ENCODE results near the gene MON1A.
"Not testable (repeated sequence)": the region's sequence is repeated elsewhere in the genome, so short reads cannot be mapped to it uniquely, and the experiment has no call there.

Gene MON1A, protein sequence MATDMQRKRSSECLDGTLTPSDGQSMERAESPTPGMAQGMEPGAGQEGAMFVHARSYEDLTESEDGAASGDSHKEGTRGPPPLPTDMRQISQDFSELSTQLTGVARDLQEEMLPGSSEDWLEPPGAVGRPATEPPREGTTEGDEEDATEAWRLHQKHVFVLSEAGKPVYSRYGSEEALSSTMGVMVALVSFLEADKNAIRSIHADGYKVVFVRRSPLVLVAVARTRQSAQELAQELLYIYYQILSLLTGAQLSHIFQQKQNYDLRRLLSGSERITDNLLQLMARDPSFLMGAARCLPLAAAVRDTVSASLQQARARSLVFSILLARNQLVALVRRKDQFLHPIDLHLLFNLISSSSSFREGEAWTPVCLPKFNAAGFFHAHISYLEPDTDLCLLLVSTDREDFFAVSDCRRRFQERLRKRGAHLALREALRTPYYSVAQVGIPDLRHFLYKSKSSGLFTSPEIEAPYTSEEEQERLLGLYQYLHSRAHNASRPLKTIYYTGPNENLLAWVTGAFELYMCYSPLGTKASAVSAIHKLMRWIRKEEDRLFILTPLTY

DNA sequence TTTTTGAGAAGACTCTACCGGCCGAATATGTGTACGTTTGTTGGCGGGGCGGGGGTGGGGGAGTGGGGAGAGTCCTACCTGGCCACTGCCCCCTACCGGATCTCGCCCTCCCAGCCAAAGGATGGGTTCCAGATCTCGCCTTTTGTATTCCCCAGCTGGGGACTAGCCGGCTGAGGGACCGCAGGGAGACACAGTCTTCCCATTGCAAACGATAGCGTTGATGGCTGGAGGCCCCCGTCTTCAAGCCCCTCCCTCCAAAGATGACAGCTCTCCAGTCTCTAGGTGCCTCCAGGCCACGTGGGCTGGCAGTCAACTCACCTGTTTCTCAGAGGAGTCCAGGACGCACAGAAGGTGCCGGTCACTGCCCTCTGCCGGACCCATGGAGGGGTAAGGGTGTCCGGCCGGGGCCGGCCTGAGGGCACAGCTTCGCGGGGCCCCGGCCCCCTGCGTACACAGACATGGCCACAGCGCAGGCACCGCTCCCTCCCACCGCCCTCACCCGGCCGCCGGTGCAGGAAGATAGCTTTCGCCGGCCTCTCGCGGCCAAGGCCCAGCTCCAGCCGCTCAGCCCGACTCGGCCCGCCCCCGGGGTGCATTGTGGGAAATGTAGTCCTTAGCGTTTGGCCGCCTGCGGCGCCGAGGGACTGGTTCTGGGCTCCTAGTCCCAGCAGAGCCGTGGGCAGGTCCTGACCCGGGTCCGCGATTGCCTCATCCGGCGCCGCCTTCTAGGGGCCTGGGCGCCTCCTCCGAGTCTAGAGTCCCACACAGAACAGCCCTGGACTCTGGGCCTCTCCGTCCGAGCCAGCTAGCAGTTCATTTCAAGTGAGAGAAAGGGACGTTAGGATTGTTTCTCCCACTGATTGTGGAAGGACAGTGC, at the start of gene MON1A:
MON1A (minus strand) TSS at position 521 of the 877 bp plus-strand sequence. CDS start 16,465 bp downstream, outside the sequence.
- peak; percentile 86 to 91 for DNase-seq

- DNase-seq = no peak
Measured at GRCh38 chr3:49976942-49977341, 47.3 kb upstream of the MON1A start.

DNA sequence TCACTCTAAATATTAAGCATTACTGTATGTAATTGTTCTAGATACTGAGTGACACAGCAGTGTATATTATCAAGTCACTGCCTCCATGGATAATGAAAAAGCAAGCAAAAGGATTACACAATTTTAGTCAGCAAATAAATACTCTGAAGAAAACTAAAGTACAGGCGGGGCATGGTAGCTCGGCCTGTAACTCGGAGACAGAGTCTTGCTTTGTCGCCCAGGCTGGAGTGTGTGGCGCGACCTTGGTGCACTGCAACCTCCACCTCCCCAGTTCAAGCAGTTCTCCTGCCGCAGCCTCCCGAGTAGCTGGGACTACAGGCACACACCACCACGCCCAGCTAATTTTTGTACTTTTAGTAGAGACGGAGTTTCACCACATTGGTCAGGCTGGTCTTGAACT, 43.0 kb upstream of the MON1A start:
- no peak for DNase-seq

DNA sequence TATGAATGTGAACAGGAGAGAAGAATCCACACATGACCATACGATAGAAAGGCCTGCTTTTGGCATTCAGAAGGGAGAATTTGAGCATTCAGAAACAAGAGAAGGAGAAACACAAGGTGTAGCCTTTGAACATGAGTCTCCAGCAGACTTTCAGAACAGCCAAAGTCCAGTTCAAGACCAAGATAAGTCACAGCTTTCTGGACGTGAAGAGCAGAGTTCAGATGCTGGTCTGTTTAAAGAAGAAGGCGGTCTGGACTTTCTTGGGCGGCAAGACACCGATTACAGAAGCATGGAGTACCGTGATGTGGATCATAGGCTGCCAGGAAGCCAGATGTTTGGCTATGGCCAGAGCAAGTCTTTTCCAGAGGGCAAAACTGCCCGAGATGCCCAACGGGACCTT, 38.7 kb upstream of the MON1A start:
- no peak for DNase-seq

DNA sequence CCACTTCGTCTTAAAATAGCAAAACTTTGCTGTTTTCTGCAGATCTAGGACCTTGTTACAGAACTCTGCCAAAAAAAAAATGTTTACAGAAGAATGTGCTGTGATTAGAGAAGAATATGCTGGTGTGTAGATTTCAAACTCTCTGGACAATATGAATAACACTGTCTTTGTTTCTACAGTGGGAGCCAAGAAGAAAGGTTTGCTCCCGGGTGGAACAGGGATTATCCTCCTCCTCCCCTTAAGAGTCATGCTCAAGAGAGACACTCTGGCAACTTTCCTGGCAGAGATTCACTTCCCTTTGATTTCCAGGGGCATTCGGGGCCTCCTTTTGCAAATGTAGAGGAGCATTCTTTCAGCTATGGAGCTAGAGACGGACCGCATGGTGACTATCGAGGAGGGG, 37.7 kb upstream of the MON1A start:
- no peak for DNase-seq

DNA sequence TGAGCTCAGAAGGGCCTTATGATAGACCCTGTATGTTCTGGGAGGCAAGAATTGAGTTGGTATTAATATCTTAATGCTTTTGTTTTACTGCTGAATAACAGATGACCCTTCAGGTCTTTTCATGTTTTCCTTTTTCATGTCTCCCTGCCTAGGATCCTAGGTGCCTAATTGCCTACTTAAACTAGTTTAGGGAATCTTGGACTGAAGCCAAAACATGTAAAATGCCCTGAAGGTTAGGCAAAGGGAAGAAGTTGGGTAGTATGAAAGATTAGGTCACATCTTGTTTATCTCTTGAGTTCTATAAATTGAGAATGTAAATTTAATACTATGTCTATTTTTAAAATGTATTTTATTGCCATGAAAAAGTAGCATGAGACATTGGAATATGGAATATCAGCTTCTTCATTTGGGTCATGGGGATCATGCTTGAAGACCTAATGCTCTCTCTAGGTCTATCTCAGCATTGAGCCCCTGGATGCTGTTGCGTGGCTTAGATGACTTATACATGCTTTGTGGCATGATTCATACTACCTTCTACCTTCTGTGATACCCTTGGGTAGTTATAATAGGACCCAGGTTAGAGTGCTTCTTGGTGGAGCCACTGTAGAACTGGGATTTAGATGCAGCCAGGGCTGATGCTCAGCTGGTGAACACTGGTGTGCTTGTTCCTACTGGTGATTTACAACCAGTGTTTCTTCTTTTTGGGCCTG, 36.8 kb upstream of the MON1A start:
- DNase-seq = no peak

- no peak for DNase-seq
Measured at GRCh38 chr3:49955636-49956035, 26.0 kb upstream of the MON1A start.

GRCh38 chr3:49952924-49953323, 23.3 kb upstream of the MON1A start:
- no peak for DNase-seq

DNA sequence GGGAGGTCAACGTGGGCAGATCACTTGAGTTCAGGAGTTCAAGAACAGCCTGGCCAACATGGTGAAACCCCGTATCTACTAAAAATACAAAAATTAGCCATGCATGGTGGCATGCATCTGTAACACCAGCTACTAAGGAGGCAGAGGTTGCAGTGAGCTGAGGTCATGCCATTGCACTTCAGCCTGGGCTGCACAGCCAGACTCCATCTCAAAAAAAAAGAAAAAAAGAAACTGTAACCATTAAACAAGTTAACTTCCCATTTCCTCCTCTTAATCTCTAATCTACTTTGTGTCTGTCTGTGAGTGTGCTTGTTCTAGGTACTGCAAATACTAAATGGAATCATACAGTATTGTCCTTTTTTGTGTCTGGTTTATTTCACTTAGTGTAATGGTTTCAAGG, 13.0 kb upstream of the MON1A start:
- no peak for DNase-seq

DNA sequence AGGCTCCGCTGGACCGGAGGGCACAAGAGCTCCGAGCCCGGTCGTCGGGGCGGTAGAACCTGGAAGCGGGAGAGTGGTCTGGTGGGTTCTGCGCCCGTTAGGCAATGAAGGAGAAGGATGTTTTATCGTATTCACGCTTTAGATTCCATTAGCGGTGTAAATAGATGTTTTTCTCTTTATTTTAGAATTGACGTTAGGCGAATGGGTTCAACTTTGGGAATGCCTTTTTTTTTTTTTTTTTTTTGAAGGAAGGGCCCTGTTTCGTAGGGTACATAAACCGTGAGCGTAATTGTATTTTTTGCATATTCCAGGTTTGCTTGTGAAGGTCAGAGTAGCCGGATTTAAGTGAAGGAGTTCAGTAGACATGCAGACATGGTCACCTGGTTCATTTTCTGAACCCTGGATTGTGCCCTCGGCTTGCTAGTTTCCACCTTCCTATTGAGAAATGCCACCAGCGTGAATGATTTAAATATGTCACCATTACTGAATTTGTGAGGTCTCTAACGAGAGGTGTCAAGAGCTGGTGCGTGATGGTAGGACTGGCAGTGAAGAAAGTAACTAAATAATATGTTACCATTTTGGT, 11.1 kb upstream of the MON1A start:
- no peak for DNase-seq

GRCh38 chr3:49939858-49940666, 10.5 kb upstream of the MON1A start, which contains the start of gene RBM6:
Gene RBM6, plus strand, starts transcription at chr3:49940150. Its CDS starts 22,492 bp downstream, at chr3:49962642.
- peak; percentile 94 to 95 for DNase-seq

- DNase-seq = no peak
Measured at GRCh38 chr3:49937090-49937489, 7.5 kb upstream of the MON1A start.

DNA sequence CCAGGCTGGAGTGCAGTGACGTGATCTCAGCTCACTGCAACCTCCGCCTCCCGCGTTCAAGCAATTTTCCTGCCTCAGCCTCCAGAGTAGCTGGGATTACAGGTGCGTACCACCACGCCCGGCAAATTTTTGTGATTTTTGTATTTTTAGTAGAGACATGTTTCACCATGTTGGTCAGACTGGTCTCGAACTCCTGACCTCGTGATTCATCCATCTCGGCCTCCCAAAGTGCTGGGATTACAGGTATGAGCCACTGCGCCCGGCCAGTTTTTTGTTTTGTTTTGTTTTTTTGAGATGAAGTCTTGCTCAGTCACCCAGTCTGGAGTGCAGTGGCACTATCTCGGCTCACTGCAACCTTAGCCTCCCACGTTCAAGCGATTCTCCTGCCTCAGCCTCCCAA, 2.7 kb upstream of the MON1A start:
- DNase-seq = not testable (repeated sequence)

DNA sequence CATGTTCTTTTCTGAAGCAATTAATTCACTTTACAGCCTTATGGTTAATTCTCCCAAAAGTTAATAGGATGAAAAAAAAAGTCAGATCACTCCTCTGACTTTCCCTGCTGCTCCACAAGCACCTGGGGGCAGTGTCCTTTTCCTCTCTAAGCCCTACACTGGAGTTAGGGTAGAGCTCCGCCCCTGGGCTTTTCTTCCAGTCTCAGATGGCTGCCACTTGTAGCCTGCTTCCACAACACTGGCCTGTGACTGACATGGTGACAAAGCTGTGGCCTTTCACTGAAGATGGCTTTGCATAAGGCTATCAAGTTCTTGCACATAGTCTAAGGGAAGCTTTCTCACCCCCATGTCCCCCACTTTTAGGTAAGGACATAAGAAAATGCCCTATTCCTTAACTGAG, 1.3 kb upstream of the MON1A start:
- no peak for DNase-seq

DNA sequence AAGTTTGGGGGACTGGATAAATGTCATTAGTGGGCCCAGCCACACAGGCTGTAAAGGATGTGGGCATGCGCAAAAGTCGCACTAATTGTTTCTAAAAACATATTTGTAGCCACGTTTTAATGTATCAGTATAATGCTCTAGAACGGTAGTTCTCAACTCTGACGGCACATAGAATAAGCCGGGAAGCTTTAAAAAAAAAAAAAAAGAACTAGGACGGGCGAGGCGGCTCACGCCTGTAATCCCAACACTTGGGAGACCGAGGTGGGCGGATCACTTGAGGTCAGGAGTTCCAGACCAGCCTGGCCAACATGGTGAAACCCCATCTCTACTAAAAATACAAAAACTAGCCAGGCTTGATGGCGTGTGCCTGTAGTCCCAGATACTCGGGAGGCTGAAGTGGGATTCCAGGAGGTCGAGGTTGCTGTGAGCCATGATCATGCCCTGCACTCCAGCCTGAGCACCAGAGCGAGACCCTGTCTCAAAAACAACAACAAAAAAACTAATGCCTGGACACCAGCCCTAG, 618 bp upstream of the MON1A start:
- DNase-seq = no peak

GRCh38 chr3:49928481-49929017, 1.1 kb downstream of the MON1A start:
- no peak for DNase-seq

- no peak for DNase-seq
Measured at GRCh38 chr3:49927798-49928197, 1.8 kb downstream of the MON1A start.

DNA sequence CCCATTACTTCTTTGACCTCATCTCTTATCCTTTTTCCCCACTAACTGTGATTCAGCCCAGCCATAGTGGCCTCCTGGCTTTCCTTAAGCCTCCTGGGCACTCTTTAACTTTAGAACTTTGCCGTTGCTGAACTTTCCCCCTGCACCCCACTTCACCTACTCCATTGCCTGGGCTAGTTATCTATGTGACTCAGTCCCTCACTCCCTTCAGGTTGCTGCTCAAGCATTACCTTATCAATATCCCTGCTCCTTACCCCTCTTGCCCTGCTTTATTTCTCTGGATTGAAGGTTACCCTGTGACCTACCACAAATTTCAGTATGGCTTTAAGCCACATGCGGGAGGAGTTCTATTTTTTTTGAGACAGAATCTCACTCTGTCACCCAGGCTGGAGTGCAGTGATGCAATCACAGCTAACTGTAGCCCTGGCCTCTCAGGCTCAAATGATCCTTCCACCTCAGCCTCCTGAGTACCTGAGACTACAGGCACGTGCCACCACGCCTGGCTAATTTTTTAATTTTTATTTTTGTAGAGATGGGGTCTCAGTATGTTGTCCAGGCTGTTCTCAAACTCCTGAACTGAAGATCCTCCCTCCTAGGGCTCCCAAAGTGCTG, 3.4 kb downstream of the MON1A start:
- no peak for DNase-seq

DNA sequence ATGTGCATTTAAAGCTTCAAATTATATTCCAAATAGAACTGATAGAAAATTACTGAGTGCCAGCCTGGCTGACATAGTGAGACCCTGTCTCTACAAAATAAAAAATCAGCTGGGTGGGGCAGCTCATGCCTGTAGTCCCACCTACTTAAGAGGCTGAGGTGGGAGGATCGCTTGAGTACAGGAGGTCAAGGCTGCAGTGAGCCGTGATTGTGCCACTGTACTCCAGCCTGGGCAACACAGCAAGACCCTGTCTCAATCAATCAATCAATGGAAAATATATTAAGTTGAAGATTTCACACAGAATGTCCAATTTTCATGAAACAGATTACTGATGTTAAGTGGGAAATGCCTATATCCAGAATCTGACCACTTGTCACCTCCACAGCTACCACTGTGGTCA, 4.1 kb downstream of the MON1A start:
- no peak for DNase-seq

- DNase-seq = no peak
Measured at GRCh38 chr3:49924683-49925082, 4.9 kb downstream of the MON1A start.
